Fibroblast of pulmonary artery (primary cell): ENCODE measurements around the gene SLC22A23.
A peak's percentile ranks its signal among the peaks of the same experiment; 100 is the strongest.

Experiments used
- DNase-seq: peaks from one replicate; pipeline ENCODE4 v3.0.0-alpha.2; 2010; ENCODE audit warnings: low read depth
- H3K4me3 ChIP-seq: replicated peaks from 2 replicates; pipeline ENCODE4 v1.5.1; 2011; ENCODE audit warnings: low read depth, mild to moderate bottlenecking, control low read depth, low read length, moderate library complexity
- CTCF ChIP-seq: IDR thresholded peaks from 2 replicates; pipeline ENCODE4 v1.5.1; 2011; ENCODE audit warnings: mild to moderate bottlenecking, control low read depth, low read length, inconsistent platforms; ENCODE audit errors: missing control alignments

SLC22A23 gene

GRCh38 chr6:3415082-3415453 lies 41.8 kb downstream of the SLC22A23 start:
- TF ChIP-seq CTCF, result no peak
- DNase-seq, result no peak
- H3K4me3 ChIP-seq, result no peak overlapping the region

- peak; percentile 54 for DNase-seq
- no peak overlapping the region for H3K4me3 ChIP-seq
- TF ChIP-seq CTCF, result no peak
Measured at GRCh38 chr6:3414327-3415081, 42.3 kb downstream of the SLC22A23 start.

GRCh38 chr6:3413592-3413991 lies 43.3 kb downstream of the SLC22A23 start:
- H3K4me3 ChIP-seq, result no peak overlapping the region
- no peak for TF ChIP-seq CTCF
- no peak for DNase-seq

- no peak for TF ChIP-seq CTCF
- no peak overlapping the region for H3K4me3 ChIP-seq
- no peak for DNase-seq
Measured at GRCh38 chr6:3412779-3413500, 43.9 kb downstream of the SLC22A23 start.

GRCh38 chr6:3411967-3412778 lies 44.7 kb downstream of the SLC22A23 start:
- TF ChIP-seq CTCF, result no peak
- H3K4me3 ChIP-seq, result no peak overlapping the region
- DNase-seq, result no peak

GRCh38 chr6:3410385-3411360 lies 46.2 kb downstream of the SLC22A23 start:
- peak; percentile 71 for DNase-seq
- TF ChIP-seq CTCF, result peak; percentile 83
- H3K4me3 ChIP-seq, result no peak overlapping the region
